Posterior vena cava (tissue), 2 donors: ENCODE results near the gene KIF9. TPM values are rescaled to one million over a fixed set of nuclear protein-coding genes. Genes with fewer than 3 reads are reported as not detected.
"Not testable (repeated sequence)": the region's sequence is repeated elsewhere in the genome, so short reads cannot be mapped to it uniquely, and the experiment has no call there.

Source experiments
- DNase-seq: peaks from one replicate; pipeline ENCODE4 v3.0.0-alpha.2; 2020; ENCODE audit warnings: low spot score
- intact Hi-C, 2 donors: fragments of 100-400 bp; cut with DNase I; formaldehyde crosslinking; loops; one replicate each; pipeline versions ENCODE4 v1.14.1 to v1.14.2; 2022 to 2023
- long read RNA-seq, 2 donors: library from polyadenylated mRNA; unstranded; transcript quantifications; one replicate each; pipeline ENCODE4 v2.0.0, GENCODE V29; 2020 to 2021
- total RNA-seq, 2 donors: library from RNA; stranded (reverse); fragmentation: NEBNext Ultra II Directional; extraction: Animal tissue kit (Norgen Biotek cat#: 25700); gene quantifications; one replicate each; pipeline ENCODE4 v1.2.1, GENCODE V29; 2021
- donor health status: DM: yes; HTN: yes; CAD: no.
- donor health status: DM: yes; HTN: yes; CAD: no.

KIF9 gene
- 1 to 10 TPM; 4.7 to 5.6 TPM for total RNA-seq
- long read RNA-seq, donor 1, partial matches to known transcripts, result 1 of 2 reads
- long read RNA-seq, donor 1, other reads (novel, unspliced or antisense), result 1 of 2 reads
- long read RNA-seq, donor 2, partial matches to known transcripts, result 1 of 4 reads
- long read RNA-seq, donor 2, other reads (novel, unspliced or antisense), result 2 of 4 reads

DNA sequence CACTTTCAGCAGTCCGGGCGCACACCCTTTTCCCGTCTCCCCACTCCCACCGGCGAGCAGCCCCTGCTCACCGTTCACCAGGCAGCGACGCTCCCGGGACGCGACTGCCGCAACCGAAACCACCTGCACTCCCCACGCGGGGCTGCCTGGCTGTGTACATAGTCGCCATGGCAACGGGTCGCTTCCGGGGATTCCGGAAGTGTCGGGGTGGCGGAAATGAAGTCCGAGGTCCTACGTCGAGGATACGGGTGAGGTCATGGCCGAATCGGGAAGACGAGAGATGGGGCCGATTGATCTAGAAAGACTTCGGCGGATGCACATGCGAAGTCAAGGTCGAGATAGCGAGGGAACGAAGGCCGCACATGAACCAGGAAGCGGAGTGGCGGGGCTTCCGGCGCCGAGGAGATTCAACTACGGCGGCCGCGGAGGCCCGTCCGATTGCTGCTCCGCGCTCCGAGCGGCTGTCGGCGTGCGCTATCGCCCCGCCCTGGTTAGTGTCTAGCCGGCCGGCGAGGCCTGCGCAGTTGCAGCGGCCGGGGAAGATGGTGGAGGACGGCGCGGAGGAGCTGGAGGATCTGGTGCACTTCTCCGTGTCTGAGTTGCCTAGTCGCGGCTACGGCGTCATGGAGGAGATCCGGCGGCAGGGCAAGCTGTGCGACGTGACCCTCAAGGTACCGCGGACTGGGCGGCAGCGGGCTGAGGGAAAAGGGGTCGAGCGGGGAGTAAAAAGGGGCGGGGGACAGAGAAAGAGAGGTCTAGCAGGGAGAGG lies at the start of gene KIF9, which contains the start of gene KLHL18:
TSS of gene KIF9 (minus strand) at position 376 of the 769 bp plus-strand sequence. CDS start 5,425 bp downstream, outside the sequence.
TSS of gene KLHL18 (plus strand) at position 521 of the 769 bp plus-strand sequence. CDS start at position 543, 22 bp downstream.
- intact Hi-C loops, result no loop called here
- DNase-seq, result peak; percentile 98

- DNase-seq, result no peak
- intact Hi-C loops, result loop anchor here in 1 of 2 donors (10.0 kb wide), 1 partner anchor 620 kb away; the partner anchor contains the start of gene TMIE
Observed at GRCh38 chr3:47324278-47324865, 41.8 kb upstream of the KIF9 start.

- no peak for DNase-seq
- intact Hi-C loops, result loop anchor here (1.0 to 10.0 kb wide), 2 partner anchors 19 to 619 kb away; partner anchors contain the start of gene TMIE (in 1 of the 2)
Observed at GRCh38 chr3:47323431-47324277, 41.1 kb upstream of the KIF9 start.

GRCh38 chr3:47319956-47320355 lies 37.4 kb upstream of the KIF9 start:
- DNase-seq, result no peak
- intact Hi-C loops, result loop anchor here in 1 of 2 donors (10.0 kb wide), 1 partner anchor 615 kb away; the partner anchor contains the start of gene TMIE

- intact Hi-C loops, result no loop called here
- DNase-seq, result no peak
Observed at GRCh38 chr3:47318916-47319315, 36.3 kb upstream of the KIF9 start.

DNA sequence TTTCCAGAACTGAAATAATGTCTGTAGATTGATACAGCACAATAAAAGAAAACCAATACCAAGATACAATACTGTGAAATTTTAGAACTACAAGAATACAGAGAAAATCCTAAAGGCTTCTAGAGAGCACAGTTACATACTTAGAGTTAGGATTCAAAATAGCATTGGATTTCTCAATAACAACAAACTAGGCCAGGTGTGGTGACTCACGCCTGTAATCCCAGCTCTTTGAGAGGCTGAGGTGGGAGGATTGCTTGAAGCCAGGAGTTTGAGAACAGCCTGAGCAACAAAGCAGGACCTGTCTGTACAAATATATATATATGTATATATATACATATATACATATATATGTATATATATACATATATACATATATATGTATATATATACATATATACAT lies 33.6 kb upstream of the KIF9 start:
- intact Hi-C loops, result loop anchor here in 1 of 2 donors (2.0 kb wide), 1 partner anchor 71 kb away; no protein-coding TSS in a partner anchor
- not testable (repeated sequence) for DNase-seq

- DNase-seq, result no peak
- intact Hi-C loops, result no loop called here
Observed at GRCh38 chr3:47315069-47315647, 32.6 kb upstream of the KIF9 start.

DNA sequence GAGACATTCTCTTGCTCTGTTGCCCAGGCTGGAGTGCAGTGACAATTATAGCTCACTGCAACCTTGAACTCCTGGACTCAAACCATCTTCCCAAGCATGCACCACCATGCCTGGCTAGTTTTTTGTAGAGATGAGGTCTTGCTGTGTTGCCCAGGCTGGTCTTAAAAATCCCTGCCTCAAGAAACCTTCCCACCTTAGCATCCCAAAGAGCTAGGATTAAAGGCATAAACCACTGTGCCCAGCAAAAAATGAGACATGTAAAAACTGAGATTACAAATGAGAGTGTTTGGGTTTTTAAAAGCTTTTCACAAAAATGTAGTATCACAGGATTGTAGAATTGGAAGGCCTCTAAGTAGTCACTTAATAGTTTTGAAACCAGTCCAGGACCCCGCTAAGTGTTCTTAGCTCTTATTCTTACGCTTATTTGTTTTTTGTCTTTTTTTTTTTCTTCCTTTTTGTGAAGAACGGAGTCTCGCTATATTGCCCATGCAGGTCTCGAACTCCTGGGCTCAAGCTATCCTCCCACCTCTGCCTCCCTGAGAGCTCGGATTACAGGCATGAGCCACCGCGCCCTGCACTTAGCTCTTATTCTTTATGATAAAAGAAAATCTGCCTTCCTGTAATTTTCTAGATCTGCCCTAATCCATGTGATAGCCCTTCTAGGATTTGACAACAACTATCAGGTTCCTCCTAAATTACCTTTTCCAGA lies 31.6 kb upstream of the KIF9 start:
- intact Hi-C loops, result loop anchor here in 1 of 2 donors (5.0 kb wide), 1 partner anchor 1053 kb away; no protein-coding TSS in a partner anchor
- DNase-seq, result no peak

- DNase-seq, result no peak
- intact Hi-C loops, result loop anchor here in 1 of 2 donors (1.0 to 5.0 kb wide), 2 partner anchors 27 to 1054 kb away; no protein-coding TSS in a partner anchor
Observed at GRCh38 chr3:47313341-47314055, 30.9 kb upstream of the KIF9 start.

DNA sequence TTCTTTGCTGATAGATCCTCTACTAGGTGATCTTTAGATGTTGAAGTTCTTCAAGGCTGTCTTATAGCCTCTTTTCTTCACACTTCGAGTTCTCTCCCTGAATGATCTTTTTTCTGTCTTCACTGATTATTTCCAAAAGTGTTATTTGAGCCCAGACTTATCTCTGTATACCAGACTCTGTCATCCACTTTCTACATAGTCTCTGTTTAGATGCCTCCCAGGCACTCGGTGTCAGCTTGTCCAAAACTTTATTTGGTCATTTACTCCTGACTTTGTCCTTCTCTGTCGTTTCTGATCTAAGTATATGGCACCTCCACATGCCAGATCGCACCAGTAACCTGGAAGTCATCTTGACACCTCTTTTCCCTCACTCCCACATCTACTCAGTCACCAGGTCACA lies 27.8 kb upstream of the KIF9 start:
- intact Hi-C loops, result loop anchor here in 1 of 2 donors (5.0 kb wide), 1 partner anchor 1057 kb away; no protein-coding TSS in a partner anchor
- DNase-seq, result no peak

GRCh38 chr3:47309231-47309630 lies 26.6 kb upstream of the KIF9 start:
- DNase-seq, intact Hi-C loops: not testable (repeated sequence)

DNA sequence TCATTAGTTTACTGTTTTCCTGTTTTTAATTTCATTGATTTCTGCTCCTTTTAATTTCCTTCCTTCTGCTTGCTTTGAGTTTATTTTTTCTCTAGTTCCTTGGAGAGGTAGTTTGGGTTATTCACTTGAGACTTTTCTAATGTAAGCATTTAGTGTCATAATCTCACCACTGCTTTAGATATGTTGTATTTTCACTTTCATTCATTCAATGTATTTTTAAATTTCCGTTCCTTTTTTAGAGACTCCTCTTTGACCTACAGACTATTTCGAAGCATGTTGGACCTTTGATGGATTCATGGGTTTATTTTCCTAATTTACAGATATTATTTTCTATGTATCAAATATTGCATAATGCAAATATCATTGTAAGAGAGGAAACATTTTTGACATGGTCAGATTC lies 23.4 kb upstream of the KIF9 start:
- DNase-seq, result no peak
- intact Hi-C loops, result no loop called here

DNA sequence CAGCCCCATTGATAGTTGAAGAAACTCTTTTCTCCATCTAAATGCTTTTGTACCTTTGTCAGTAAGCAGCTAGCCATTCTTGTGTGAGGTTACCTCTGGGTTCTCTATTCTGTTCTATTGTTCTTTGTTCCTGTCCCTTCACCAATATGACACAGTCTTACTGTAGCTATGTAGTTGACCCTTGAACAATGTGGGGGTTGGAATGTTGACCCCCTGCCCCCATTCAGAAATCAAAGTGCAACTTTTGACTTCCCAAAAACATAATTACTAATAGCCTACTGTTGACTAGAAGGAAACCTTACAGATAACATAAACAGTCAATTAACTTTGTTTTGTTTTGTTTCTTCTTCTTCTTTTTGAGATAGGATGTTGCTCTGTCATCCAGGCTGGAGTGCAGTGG lies 18.9 kb upstream of the KIF9 start:
- intact Hi-C loops, result no loop called here
- DNase-seq, result no peak

DNA sequence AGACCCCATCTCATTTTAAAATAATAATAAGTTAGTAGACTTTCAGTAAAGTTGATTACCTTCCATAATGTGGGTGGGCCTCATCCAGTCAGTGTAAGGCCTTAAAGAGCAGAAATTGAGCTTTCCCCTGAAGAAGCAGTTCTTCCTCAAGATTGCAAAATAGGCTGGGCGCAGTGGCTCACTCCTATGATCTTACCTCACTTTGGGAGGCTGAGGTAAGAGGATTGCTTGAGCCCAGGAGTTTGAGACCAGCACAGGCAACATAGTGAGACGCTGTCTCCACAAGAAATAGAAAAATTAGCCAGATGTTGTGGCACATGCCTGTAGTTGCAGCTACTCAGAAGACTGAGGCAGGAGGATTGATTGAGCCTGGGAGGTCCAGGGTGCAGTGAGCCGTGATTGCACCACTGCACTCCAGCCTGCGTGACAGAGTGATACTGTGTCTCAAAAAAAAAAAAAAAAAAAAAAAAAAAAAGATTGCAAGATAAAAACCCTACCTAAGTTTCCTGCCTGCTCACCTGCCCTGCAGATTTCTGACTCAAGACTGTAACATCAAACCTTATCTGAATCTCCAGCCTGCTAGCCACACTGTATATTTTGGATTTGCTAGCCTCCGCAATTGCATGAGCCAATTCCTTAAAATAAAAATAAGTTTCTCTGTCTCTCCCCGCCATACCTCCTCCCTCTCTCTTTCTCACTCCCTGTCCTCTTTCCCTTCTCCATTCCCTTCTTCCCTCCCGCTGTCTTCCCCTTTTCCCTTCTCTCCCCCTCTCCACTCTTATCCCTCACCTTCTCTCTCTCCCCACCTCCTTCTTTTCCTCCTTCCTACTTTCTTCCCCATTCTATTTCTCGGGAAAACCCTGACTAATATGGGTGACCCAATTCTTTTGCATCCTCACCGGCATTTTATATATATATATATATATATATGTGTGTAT lies 17.1 kb upstream of the KIF9 start:
- intact Hi-C loops, result no loop called here
- no peak for DNase-seq

- intact Hi-C loops, result no loop called here
- no peak for DNase-seq
Observed at GRCh38 chr3:47298439-47298838, 15.8 kb upstream of the KIF9 start.

- no peak for DNase-seq
- intact Hi-C loops, result no loop called here
Observed at GRCh38 chr3:47296562-47297302, 14.1 kb upstream of the KIF9 start.
